HL-60 (cell line): Measurements from ENCODE around the gene MANBA.

Experiments
- CTCF ChIP-seq: IDR thresholded peaks from one replicate; pipeline ENCODE4 v1.5.1; 2011; ENCODE audit warnings: low read length, control low read depth, inconsistent platforms; ENCODE audit not compliant: insufficient read depth
- GABPA ChIP-seq: IDR thresholded peaks from 2 replicates; pipeline ENCODE4 v1.6.1; 2012; ENCODE audit warnings: low read depth
- POLR2AphosphoS5 ChIP-seq: IDR thresholded peaks from 2 replicates; pipeline ENCODE4 v1.6.1; 2012; ENCODE audit warnings: low read depth
- REST ChIP-seq: IDR thresholded peaks from 2 replicates; pipeline ENCODE4 v1.6.1; 2012; ENCODE audit warnings: low read depth; ENCODE audit not compliant: insufficient replicate concordance
- SPI1 ChIP-seq: IDR thresholded peaks from 2 replicates; pipeline ENCODE4 v1.6.1; 2012; ENCODE audit warnings: low read depth, mild to moderate bottlenecking, borderline replicate concordance

DNA sequence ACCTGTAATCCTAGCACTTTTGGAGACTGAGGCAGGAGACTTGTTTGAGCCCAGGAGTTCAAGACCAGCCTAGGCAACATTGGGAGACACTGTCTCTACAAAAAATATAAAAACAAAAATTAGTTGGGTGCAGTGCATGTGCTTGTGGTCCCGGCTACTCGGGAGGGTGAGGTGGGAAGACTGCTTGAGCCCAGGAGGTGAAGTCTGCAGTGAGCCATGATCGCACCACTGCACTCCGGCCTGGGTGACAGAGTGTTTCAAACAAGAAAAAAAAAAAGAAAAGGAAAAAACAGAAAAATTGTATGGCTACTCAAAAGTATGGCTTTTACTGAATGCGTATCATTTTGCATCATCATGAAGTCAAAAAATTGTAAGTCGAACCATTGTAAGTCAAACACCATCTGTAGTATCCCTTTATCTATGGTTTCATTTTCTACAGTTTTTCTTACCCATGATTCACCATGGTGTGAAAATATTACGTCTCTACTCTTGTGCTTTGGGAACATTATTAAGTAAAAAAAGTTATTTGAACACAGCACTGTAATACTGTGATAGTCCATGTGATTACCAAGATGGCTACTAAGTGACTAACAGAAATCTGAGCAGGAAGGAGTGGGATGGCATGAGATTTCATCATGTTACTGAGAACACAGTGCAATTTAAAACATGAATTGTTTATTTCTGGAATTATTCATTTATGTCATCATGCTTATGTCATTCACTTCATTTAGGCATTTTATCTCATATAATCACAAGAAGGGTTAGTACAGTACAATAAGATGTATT, 26.5 kb upstream of the MANBA start:
- TF ChIP-seq CTCF, result no peak
- TF ChIP-seq POLR2AphosphoS5, result no peak
- TF ChIP-seq GABPA, result no peak
- no peak for TF ChIP-seq SPI1
- TF ChIP-seq REST, result no peak
